Pancreas (tissue), 10 donors: ENCODE results near the gene NRN1L. TPM values are rescaled to one million over a fixed set of nuclear protein-coding genes. Genes with fewer than 3 reads are reported as not detected.

Experiments used
- ATAC-seq, 4 donors: fragments of 200-7000 bp; cut with Tn5 transposase; one replicate each; pipeline versions ENCODE4 v1.8.0 to v1.9.1; 2020; ENCODE audit warnings: mild to moderate bottlenecking in 4 of 4, moderate library complexity in 4 of 4
- DNase-seq, 6 donors: peaks; one replicate each; pipeline ENCODE4 v3.0.0-alpha.2; 2020
- FAIRE-seq: peaks from 2 replicates; lab custom pipeline; 2012; peaks lifted over from hg19 to GRCh38; lab: Jason Lieb, UNC
- H3K27ac ChIP-seq, 4 donors: fragments of 200-600 bp; sonication (generic); 1 replicate in 3 of 4; 2 replicates in 1 of 4; pipeline versions ENCODE4 v1.5.0 to v1.8.0; 2020
- H3K27me3 ChIP-seq, 4 donors: fragments of 200-600 bp; one replicate each; pipeline ENCODE4 v1.8.0; 2021
- H3K36me3 ChIP-seq, 3 donors: fragments of 200-600 bp; sonication (generic) in 1 of 3; one replicate each; pipeline versions ENCODE4 v1.5.0 to v1.8.0; 2020 to 2021
- H3K4me1 ChIP-seq, 3 donors: fragments of 200-600 bp; one replicate each; pipeline ENCODE4 v1.8.0; 2021
- H3K4me3 ChIP-seq, 4 donors: fragments of 200-600 bp; sonication (generic) in 2 of 4; one replicate each; pipeline versions ENCODE4 v1.5.0 to v1.8.0; 2020 to 2021
- H3K9me3 ChIP-seq, 4 donors: fragments of 200-600 bp; one replicate each; pipeline ENCODE4 v1.8.0; 2021
- CTCF ChIP-seq, 4 donors: fragments of 200-600 bp; sonication (generic) in 3 of 4; IDR thresholded peaks; one replicate each; pipeline versions ENCODE4 v1.5.0 to v1.8.0; 2021; ENCODE audit warnings: antibody characterized with exemption in 4 of 4
- WGBS, 2 donors: extraction: QIAGEN DNeasy Blood & Tissue Kit; methylation state at CpG; one replicate each; pipeline ENCODE4 v1.1.7; 2013; 5-methylcytosine and 5-hydroxymethylcytosine counted together
- intact Hi-C, 3 donors: fragments of 100-400 bp; cut with DNase I; formaldehyde crosslinking; loops; one replicate each; pipeline versions ENCODE4 v1.11.1 to v1.14.2; 2022
- polyA plus RNA-seq, 2 donors: library from polyadenylated mRNA; stranded (reverse); fragments of 200-250 nt; gene quantifications; one replicate each; pipeline ENCODE4 v1.2.3, GENCODE V29; 2013
- total RNA-seq, 6 donors: library from RNA; stranded (reverse); fragmentation: NEBNext Ultra II Directional in 4 of 6; extraction: Animal tissue kit (Norgen Biotek cat#: 25700) in 4 of 6; gene quantifications; one replicate each; pipeline versions ENCODE4 v1.2.1 to v1.2.4, GENCODE V29; 2021 to 2023
- donor health status: healthy with polysubstance abuse.
- donor health status: DM: no; HTN: no; CAD: no; lungs with moderate emphysema.
- donor health status: DM: no; HTN: no; CAD: no.
- donor health status: control.
- donor health status: control.
- donor health status: Bipolar disorder and iron deficiency.
- donor health status: DM: yes; HTN: yes; CAD: no.
- donor health status: DM: no; HTN: no; CAD: no.
- donor health status: DM: no; HTN: no; CAD: no.
- donor health status: DM: yes; HTN: yes; CAD: no.

NRN1L gene
- total and polyA plus RNA-seq, 8 donors: 0.34 to 4.2 (median 0.67) TPM; not detected in 3

- DNase-seq (no peak), ATAC-seq (no peak), FAIRE-seq (no peak)
- no peak for TF ChIP-seq CTCF (IDR thresholded peaks at IDR 0.05)
- peaks cover 16 to 70% (median 62%) of the 10 kb centered on the region in 3 donors for H3K36me3 ChIP-seq
- WGBS, 2 donors: 93% methylated on average over 13 of the region's 13 CpGs
- intact Hi-C loops: loop anchor here in 1 of 3 donors (5.0 to 10.0 kb wide), 2 partner anchors 52 to 154 kb away; partner anchors contain the start of gene CTRL
- no peaks in the 10 kb centered on the region for H3K9me3 ChIP-seq
- H3K27ac ChIP-seq: no peak overlapping the region
- no peaks in the 10 kb centered on the region for H3K27me3 ChIP-seq
- H3K4me1 ChIP-seq: no peaks in the 10 kb centered on the region
- H3K4me3 ChIP-seq: no peak overlapping the region
Measured at GRCh38 chr16:67880584-67880983, 4.1 kb upstream of the NRN1L start.

- FAIRE-seq (no peak), DNase-seq (no peak), ATAC-seq (no peak)
- no peak overlapping the region for H3K27ac ChIP-seq
- H3K9me3 ChIP-seq: no peaks in the 10 kb centered on the region
- WGBS, 2 donors: 88 to 90% methylated on average over 21 of the region's 21 CpGs
- H3K27me3 ChIP-seq: no peaks in the 10 kb centered on the region
- no peak for TF ChIP-seq CTCF (IDR thresholded peaks at IDR 0.05)
- intact Hi-C loops: loop anchor here in 1 of 3 donors (5.0 to 10.0 kb wide), 2 partner anchors 51 to 153 kb away; partner anchors contain the start of gene CTRL
- peaks cover 16 to 71% (median 62%) of the 10 kb centered on the region in 3 donors for H3K36me3 ChIP-seq
- no peak overlapping the region for H3K4me3 ChIP-seq
- no peaks in the 10 kb centered on the region for H3K4me1 ChIP-seq
Measured at GRCh38 chr16:67881621-67882161, 3.0 kb upstream of the NRN1L start.

GRCh38 chr16:67882374-67883145 is 2.1 kb upstream of the NRN1L start:
- H3K4me1 ChIP-seq: no peaks in the 10 kb centered on the region
- FAIRE-seq: no peak
- intact Hi-C loops: loop anchor here in 1 of 3 donors (5.0 to 10.0 kb wide), 2 partner anchors 50 to 152 kb away; partner anchors contain the start of gene CTRL
- ATAC-seq: no peak
- no peaks in the 10 kb centered on the region for H3K27me3 ChIP-seq
- TF ChIP-seq CTCF (IDR thresholded peaks at IDR 0.05): no peak
- 75 to 77% methylated on average over 18 of the region's 18 CpGs for WGBS, 2 donors
- H3K36me3 ChIP-seq: peaks cover 16 to 62% (median 54%) of the 10 kb centered on the region in 3 donors
- no peak overlapping the region for H3K27ac ChIP-seq
- no peak for DNase-seq
- H3K4me3 ChIP-seq: no peak overlapping the region
- H3K9me3 ChIP-seq: no peaks in the 10 kb centered on the region

GRCh38 chr16:67883146-67883871 is 1.4 kb upstream of the NRN1L start:
- Histone ChIP-seq H3K9me3 (no peaks in the 10 kb centered on the region), H3K36me3 (peaks cover 13 to 55% (median 47%) of the 10 kb centered on the region in 3 donors), H3K27ac (no peak overlapping the region), H3K4me1 (no peaks in the 10 kb centered on the region), H3K27me3 (no peaks in the 10 kb centered on the region), H3K4me3 (no peak overlapping the region)
- WGBS, 2 donors: 61 to 73% methylated on average over 6 of the region's 6 CpGs
- no peak for DNase-seq
- intact Hi-C loops: loop anchor here in 1 of 3 donors (5.0 to 10.0 kb wide), 2 partner anchors 49 to 151 kb away; partner anchors contain the start of gene CTRL
- ATAC-seq: peak in 2 of 4 donors; percentile 13 to 14
- FAIRE-seq: no peak
- TF ChIP-seq CTCF (IDR thresholded peaks at IDR 0.05): no peak
